HEK293 (cell line): ENCODE measurements around the gene NLGN4X.

ENCODE experiments used
- CTCF ChIA-PET: fragments of 350-600 bp; formaldehyde crosslinking; extraction: SDS; loops from one replicate; lab custom pipeline; 2021; ENCODE audit warnings: antibody characterized with exemption; lab: Yijun Ruan, JAX
- POLR2A ChIA-PET: fragments of 300-600 bp; formaldehyde crosslinking; extraction: SDS; loops from one replicate; lab custom pipeline; 2020; ENCODE audit warnings: antibody characterized with exemption, inconsistent platforms; lab: Yijun Ruan, JAX
- H3K27ac ChIP-seq: fragments of 200-500 bp; sonication (Bioruptor generic); 2 replicates; pipeline ENCODE4 v1.5.1; 2014; ENCODE audit warnings: low read depth, low read length, control low read depth, inconsistent platforms; ENCODE audit errors: extremely low read depth
- H3K36me3 ChIP-seq, 2 experiments: fragments of 200-500 bp in 1 of 2; sonication (Bioruptor generic) in 1 of 2; 1 replicate in 1 of 2; 2 replicates in 1 of 2; pipeline ENCODE4 v1.5.1; 2014 to 2017; ENCODE audit warnings: inconsistent platforms in 2 of 2, low read length in 2 of 2; ENCODE audit not compliant: control insufficient read depth in 2 of 2, insufficient read depth in 1 of 2
- H3K4me1 ChIP-seq: fragments of 200-500 bp; sonication (Bioruptor generic); 2 replicates; pipeline ENCODE4 v1.5.1; 2014; ENCODE audit warnings: mild to moderate bottlenecking, low read length, inconsistent platforms; ENCODE audit not compliant: control insufficient read depth, insufficient read depth
- H3K4me3 ChIP-seq: 2 replicates; pipeline ENCODE4 v1.5.1; 2011; ENCODE audit warnings: low read depth, mild to moderate bottlenecking, control low read depth, low read length, moderate library complexity
- H3K9me3 ChIP-seq: fragments of 200-500 bp; sonication (Bioruptor generic); 2 replicates; pipeline ENCODE4 v1.5.1; 2014; ENCODE audit warnings: low read depth, low read length, inconsistent platforms; ENCODE audit not compliant: control insufficient read depth, insufficient read depth
- GLIS2 ChIP-seq: fragments of 450-650 bp; formaldehyde crosslinking; IDR thresholded peaks from 2 replicates; pipeline ENCODE4 v1.5.1; 2016; ENCODE audit warnings: missing biosample characterization, missing genetic modification characterization
- HIC1 ChIP-seq: fragments of 450-650 bp; formaldehyde crosslinking; IDR thresholded peaks from 2 replicates; pipeline ENCODE4 v1.5.1; 2016; ENCODE audit warnings: missing biosample characterization, missing genetic modification characterization
- HOXC10 ChIP-seq: sonication (generic); formaldehyde crosslinking; IDR thresholded peaks from 2 replicates; pipeline ENCODE4 v1.8.1; 2023; ENCODE audit warnings: mild to moderate bottlenecking, missing genetic modification reagents
- HOXD13 ChIP-seq: sonication (generic); formaldehyde crosslinking; IDR thresholded peaks from 2 replicates; pipeline ENCODE4 v1.8.0; 2022; ENCODE audit warnings: missing genetic modification reagents, borderline replicate concordance
- RBAK ChIP-seq: fragments of 450-650 bp; formaldehyde crosslinking; IDR thresholded peaks from 2 replicates; pipeline ENCODE4 v1.5.1; 2016; ENCODE audit warnings: missing biosample characterization, missing genetic modification characterization
- ZNF112 ChIP-seq: fragments of 450-650 bp; formaldehyde crosslinking; IDR thresholded peaks from 2 replicates; pipeline ENCODE4 v1.5.0; 2017; ENCODE audit warnings: missing biosample characterization, missing genetic modification characterization
- ZNF121 ChIP-seq: fragments of 450-650 bp; formaldehyde crosslinking; IDR thresholded peaks from 2 replicates; pipeline ENCODE4 v1.5.1; 2016; ENCODE audit warnings: missing biosample characterization, missing genetic modification characterization
- ZNF132 ChIP-seq: fragments of 450-650 bp; formaldehyde crosslinking; IDR thresholded peaks from 2 replicates; pipeline ENCODE4 v1.5.1; 2017; ENCODE audit warnings: missing biosample characterization, missing genetic modification characterization, borderline replicate concordance
- ZNF146 ChIP-seq: fragments of 450-650 bp; formaldehyde crosslinking; IDR thresholded peaks from 2 replicates; pipeline ENCODE4 v1.5.1; 2016; ENCODE audit warnings: missing biosample characterization, missing genetic modification characterization
- ZNF16 ChIP-seq: fragments of 450-650 bp; formaldehyde crosslinking; IDR thresholded peaks from 2 replicates; pipeline ENCODE4 v1.5.1; 2016; ENCODE audit warnings: low read depth, missing biosample characterization, missing genetic modification characterization
- ZNF169 ChIP-seq: fragments of 450-650 bp; formaldehyde crosslinking; IDR thresholded peaks from 2 replicates; pipeline ENCODE4 v1.5.1; 2016; ENCODE audit warnings: missing biosample characterization, missing genetic modification characterization
- ZNF214 ChIP-seq: fragments of 450-650 bp; formaldehyde crosslinking; IDR thresholded peaks from 2 replicates; pipeline ENCODE4 v1.5.1; 2017; ENCODE audit warnings: missing biosample characterization, mild to moderate bottlenecking, missing genetic modification characterization, borderline replicate concordance
- ZNF221 ChIP-seq: fragments of 450-650 bp; formaldehyde crosslinking; IDR thresholded peaks from 2 replicates; pipeline ENCODE4 v1.5.1; 2017; ENCODE audit warnings: missing biosample characterization, missing genetic modification characterization, borderline replicate concordance
- ZNF23 ChIP-seq: fragments of 450-650 bp; formaldehyde crosslinking; IDR thresholded peaks from 2 replicates; pipeline ENCODE4 v1.5.1; 2016; ENCODE audit warnings: missing biosample characterization, missing genetic modification characterization, borderline replicate concordance
- ZNF274 ChIP-seq, 2 experiments: fragments of 200-500 bp in 1 of 2; fragments of 450-650 bp in 1 of 2; sonication (Bioruptor generic) in 1 of 2; formaldehyde crosslinking in 1 of 2; IDR thresholded peaks; 2 replicates each; pipeline versions ENCODE4 v1.5.1 to v1.6.1; 2014 to 2016; ENCODE audit warnings: borderline replicate concordance in 1 of 2, inconsistent platforms in 1 of 2, low read length in 1 of 2, missing biosample characterization in 1 of 2, missing genetic modification characterization in 1 of 2
- ZNF292 ChIP-seq: fragments of 450-650 bp; formaldehyde crosslinking; IDR thresholded peaks from 2 replicates; pipeline ENCODE4 v1.5.1; 2016; ENCODE audit warnings: low read depth, missing biosample characterization, missing genetic modification characterization, borderline replicate concordance
- ZNF513 ChIP-seq: fragments of 450-650 bp; IDR thresholded peaks from 2 replicates; pipeline ENCODE4 v1.5.1; 2018; ENCODE audit warnings: missing biosample characterization, missing genetic modification characterization
- ZNF623 ChIP-seq: fragments of 450-650 bp; formaldehyde crosslinking; IDR thresholded peaks from 2 replicates; pipeline ENCODE4 v1.5.1; 2016; ENCODE audit warnings: missing biosample characterization, missing genetic modification characterization
- ZNF626 ChIP-seq: fragments of 450-650 bp; sonication (Bioruptor Pico); formaldehyde crosslinking; IDR thresholded peaks from 2 replicates; pipeline ENCODE4 v1.5.1; 2018; ENCODE audit warnings: missing biosample characterization, missing genetic modification characterization, inconsistent platforms
- ZNF660 ChIP-seq: fragments of 450-650 bp; IDR thresholded peaks from 2 replicates; pipeline ENCODE4 v1.5.1; 2018; ENCODE audit warnings: missing biosample characterization, mild to moderate bottlenecking, missing genetic modification characterization
- ZNF664 ChIP-seq: fragments of 450-650 bp; formaldehyde crosslinking; IDR thresholded peaks from 2 replicates; pipeline ENCODE4 v1.5.1; 2016; ENCODE audit warnings: missing biosample characterization, missing genetic modification characterization
- ZNF677 ChIP-seq: fragments of 450-650 bp; IDR thresholded peaks from 2 replicates; pipeline ENCODE4 v1.5.0; 2018; ENCODE audit warnings: missing biosample characterization, mild to moderate bottlenecking, missing genetic modification characterization, moderate library complexity
- ZNF701 ChIP-seq: fragments of 450-650 bp; formaldehyde crosslinking; IDR thresholded peaks from 2 replicates; pipeline ENCODE4 v1.5.1; 2016; ENCODE audit warnings: missing biosample characterization, missing genetic modification characterization
- ZSCAN30 ChIP-seq: fragments of 450-650 bp; IDR thresholded peaks from 2 replicates; pipeline ENCODE4 v1.5.1; 2018; ENCODE audit warnings: missing biosample characterization, mild to moderate bottlenecking, missing genetic modification characterization, moderate library complexity

The NLGN4X gene

DNA sequence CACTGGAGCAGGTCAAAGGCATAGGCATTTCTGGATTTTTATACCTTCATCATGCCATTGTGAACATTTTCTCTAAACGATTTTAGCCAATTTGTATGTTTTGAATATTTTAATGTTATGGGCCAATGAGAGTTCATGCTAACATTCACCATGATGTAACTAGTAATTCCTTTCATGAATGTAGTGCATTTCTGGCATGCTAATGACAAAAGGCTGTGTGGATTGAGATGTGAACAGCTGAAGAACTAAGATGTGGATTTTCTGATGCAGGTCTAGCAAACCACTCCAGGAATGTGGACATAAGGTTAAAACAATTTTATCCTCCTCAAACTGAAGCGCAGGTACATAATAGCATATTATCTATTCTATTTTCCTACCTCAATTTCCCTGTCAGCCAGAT lies 269.4 kb downstream of the NLGN4X start (continued):
- TF ChIP-seq HOXD13 (CRISPR knock-in tag) (no peak), ZNF626 (tag by site-specific recombination) (no peak), GLIS2 (tag by site-specific recombination) (no peak), ZNF677 (tag by site-specific recombination) (no peak), HOXC10 (CRISPR knock-in tag) (no peak), ZNF513 (tag by site-specific recombination) (no peak), ZSCAN30 (tag by site-specific recombination) (no peak), ZNF623 (tag by site-specific recombination) (no peak), ZNF701 (tag by site-specific recombination) (no peak)

GRCh38 chrX:5958523-5958922 lies 270.1 kb downstream of the NLGN4X start:
- TF ChIP-seq ZNF221 (tag by site-specific recombination) (no peak), HIC1 (no peak), ZNF660 (tag by site-specific recombination) (no peak), ZNF16 (tag by site-specific recombination) (no peak), ZNF274 (IDR thresholded peaks at IDR 0.05; ENCODE audit: low read length) (no peak), ZNF274 (tag by site-specific recombination; IDR thresholded peaks at IDR 0.05; ENCODE audit: borderline replicate concordance) (no peak), ZNF146 (tag by site-specific recombination) (no peak), ZNF664 (no peak), ZNF292 (no peak), ZNF623 (tag by site-specific recombination) (no peak), ZNF169 (tag by site-specific recombination) (no peak), ZNF214 (no peak), ZNF121 (tag by site-specific recombination) (no peak), ZNF677 (tag by site-specific recombination) (no peak), ZNF23 (tag by site-specific recombination) (no peak), ZNF112 (tag by site-specific recombination) (no peak)
- ChIA-PET CTCF (no interaction called here), POLR2A (no interaction called here)
- no peak overlapping the region for H3K4me3 ChIP-seq
- no peak overlapping the region for H3K27ac ChIP-seq
- H3K9me3 ChIP-seq, result no peaks in the 10 kb centered on the region
- no peaks in the 10 kb centered on the region for H3K36me3 ChIP-seq
- no peaks in the 10 kb centered on the region for H3K4me1 ChIP-seq

GRCh38 chrX:5957506-5957905 lies 271.2 kb downstream of the NLGN4X start:
- no peak overlapping the region for H3K27ac ChIP-seq
- no peak overlapping the region for H3K4me3 ChIP-seq
- no peaks in the 10 kb centered on the region for H3K36me3 ChIP-seq
- H3K4me1 ChIP-seq, result no peaks in the 10 kb centered on the region
- CTCF ChIA-PET, result no interaction called here
- no peak for TF ChIP-seq RBAK (tag by site-specific recombination)
- TF ChIP-seq ZNF132 (tag by site-specific recombination), result no peak
- TF ChIP-seq, all 188 proteins: peak for 0
- no peaks in the 10 kb centered on the region for H3K9me3 ChIP-seq
- POLR2A ChIA-PET, result no interaction called here
